GM12878 (cell line): Measurements from ENCODE around the gene TMPRSS12. TPM values are rescaled to one million over a fixed set of nuclear protein-coding genes. Genes with fewer than 3 reads are reported as not detected.

Source experiments
- ATF2 ChIP-seq: IDR thresholded peaks from 2 replicates; pipeline ENCODE4 v1.6.1; 2012; ENCODE audit warnings: low read length, inconsistent platforms
- ATF7 ChIP-seq: fragments of 450-650 bp; IDR thresholded peaks from 2 replicates; pipeline ENCODE4 v1.6.1; 2016; ENCODE audit warnings: low read depth, mild to moderate bottlenecking
- CEBPZ ChIP-seq: fragments of 150-350 bp; IDR thresholded peaks from 2 replicates; pipeline ENCODE4 v1.6.1; 2016; ENCODE audit warnings: low read depth, low read length
- CREB1 ChIP-seq: IDR thresholded peaks from 2 replicates; pipeline ENCODE4 v1.6.1; 2012; ENCODE audit warnings: low read depth, mild to moderate bottlenecking, inconsistent platforms
- E2F8 ChIP-seq: fragments of 450-650 bp; IDR thresholded peaks from 2 replicates; pipeline ENCODE4 v1.6.1; 2018; ENCODE audit warnings: mild to moderate bottlenecking, low read depth, moderate library complexity; ENCODE audit not compliant: partially characterized antibody
- NR2C1 ChIP-seq: fragments of 450-650 bp; IDR thresholded peaks from 2 replicates; pipeline ENCODE4 v1.6.1; 2017; ENCODE audit warnings: antibody characterized with exemption, mild to moderate bottlenecking, moderate library complexity
- REST ChIP-seq: IDR thresholded peaks from 2 replicates; pipeline ENCODE4 v1.6.1; 2012; ENCODE audit warnings: mild to moderate bottlenecking, low read depth, low read length
- ZBTB33 ChIP-seq: fragments of 450-650 bp; IDR thresholded peaks from 2 replicates; pipeline ENCODE4 v1.6.1; 2017; ENCODE audit warnings: mild to moderate bottlenecking
- polyA plus RNA-seq, 11 experiments: library from polyadenylated mRNA; depleted of rRNA in 4 of 11; unstranded in 6 of 11; stranded (reverse) in 5 of 11; fragments of >200 nt; fragmentation: Nextera tagmentation in 4 of 11; fragmentation: Illumina TruSeq in 1 of 11; extraction: Ambion mirVana in 4 of 11; extraction: Trizol in 1 of 11; gene quantifications; 1 replicate in 1 of 11; 2 replicates in 10 of 11; pipeline versions ENCODE4 v1.2.1 to v1.2.3, GENCODE V29; 2011 to 2016; ENCODE audit warnings: inconsistent platforms in 2 of 11, missing spikeins in 2 of 11, low read depth in 1 of 11
- total RNA-seq, 4 experiments: library from RNA; depleted of rRNA in 3 of 4; stranded (reverse); fragments of >200 nt in 3 of 4; fragmentation: Illumina TruSeq in 1 of 4; extraction: Trizol in 1 of 4; gene quantifications; 2 replicates each; pipeline versions ENCODE4 v1.2.1 to v1.2.3, GENCODE V29; 2013 to 2021

TMPRSS12 gene
- total and polyA plus RNA-seq, 10 of the 15 experiments (the other 5 are each of a cell fraction or from before 2014, with no cell fraction given): not detected

GRCh38 chr12:50882563-50882962 is 39.8 kb downstream of the TMPRSS12 start (continued):
- no peak for TF ChIP-seq ZBTB33
- TF ChIP-seq E2F8: no peak
- TF ChIP-seq NR2C1: no peak
- no peak for TF ChIP-seq CREB1
- no peak for TF ChIP-seq ATF2
- no peak for TF ChIP-seq REST
- TF ChIP-seq ATF7: no peak
- no peak for TF ChIP-seq CEBPZ
